Hepatocyte (in vitro differentiated cells): ENCODE data around the gene WIPF3.

Experiments used
- CTCF ChIP-seq: fragments of 200-600 bp; sonication (generic); IDR thresholded peaks from 2 replicates; pipeline ENCODE4 v1.5.1; 2016; ENCODE audit warnings: antibody characterized with exemption, mild to moderate bottlenecking; ENCODE audit not compliant: poor library complexity
- EZH2 ChIP-seq: fragments of 200-600 bp; sonication (generic); IDR thresholded peaks from 2 replicates; pipeline ENCODE4 v1.6.1; 2016; ENCODE audit warnings: antibody characterized with exemption, mild to moderate bottlenecking, borderline replicate concordance

GRCh38 chr7:29815181-29816105 is 9.1 kb downstream of the WIPF3 start:
- TF ChIP-seq CTCF (no peak), EZH2 (no peak)
